Vagina (tissue), 2 donors: Measurements from ENCODE around the gene SHISA6. TPM values are rescaled to one million over a fixed set of nuclear protein-coding genes. Genes with fewer than 3 reads are reported as not detected.

Experiments used
- DNase-seq, 2 donors: peaks; one replicate each; pipeline ENCODE4 v3.0.0-alpha.2; 2017; ENCODE audit errors: extremely low spot score in 2 of 2
- H3K27ac ChIP-seq: fragments of 200-600 bp; sonication (generic); one replicate; pipeline ENCODE4 v1.5.1; 2019
- H3K27me3 ChIP-seq: fragments of 200-600 bp; sonication (generic); one replicate; pipeline ENCODE4 v1.5.1; 2019
- H3K36me3 ChIP-seq, 2 donors: fragments of 200-600 bp; sonication (generic); one replicate each; pipeline ENCODE4 v1.5.1; 2017 to 2019
- H3K4me1 ChIP-seq: fragments of 200-600 bp; sonication (generic); one replicate; pipeline ENCODE4 v1.5.1; 2019
- H3K4me3 ChIP-seq, 2 donors: fragments of 200-600 bp; sonication (generic); 1 replicate in 1 of 2; 2 replicates in 1 of 2; pipeline ENCODE4 v1.5.1; 2016 to 2019
- H3K9me3 ChIP-seq: fragments of 200-600 bp; sonication (generic); one replicate; pipeline ENCODE4 v1.5.1; 2019
- POLR2A ChIP-seq, 2 donors: fragments of 450-650 bp; IDR thresholded peaks; one replicate each; pipeline ENCODE4 v1.6.1; 2017; ENCODE audit warnings: antibody characterized with exemption in 2 of 2, mild to moderate bottlenecking in 2 of 2, moderate library complexity in 2 of 2
- POLR2AphosphoS5 ChIP-seq, 2 donors: sonication (generic); formaldehyde crosslinking; IDR thresholded peaks; one replicate each; pipeline ENCODE4 v1.9.0; 2017; ENCODE audit warnings: antibody characterized with exemption in 2 of 2, mild to moderate bottlenecking in 2 of 2, low read depth in 1 of 2; ENCODE audit not compliant: insufficient read depth in 1 of 2
- intact Hi-C: fragments of 100-400 bp; cut with DNase I; formaldehyde crosslinking; loops from one replicate; pipeline ENCODE4 v1.15.1; 2023
- total RNA-seq: library from RNA; depleted of rRNA; stranded (reverse); fragments of >200 nt; gene quantifications from one replicate; pipeline ENCODE4 v1.2.3, GENCODE V29; 2016
- TF ChIP-seq, protein P1 (sequence below), 3 experiments: fragments of 450-650 bp in 2 of 3; fragments of 200-600 bp in 1 of 3; sonication (generic) in 1 of 3; IDR thresholded peaks; one replicate each; pipeline ENCODE4 v1.5.1; 2017 to 2019; ENCODE audit warnings: antibody characterized with exemption in 3 of 3, mild to moderate bottlenecking in 2 of 3, moderate library complexity in 2 of 3

SHISA6 gene
- total RNA-seq, 1 donor from 2014 or later: 1.5 TPM

DNA sequence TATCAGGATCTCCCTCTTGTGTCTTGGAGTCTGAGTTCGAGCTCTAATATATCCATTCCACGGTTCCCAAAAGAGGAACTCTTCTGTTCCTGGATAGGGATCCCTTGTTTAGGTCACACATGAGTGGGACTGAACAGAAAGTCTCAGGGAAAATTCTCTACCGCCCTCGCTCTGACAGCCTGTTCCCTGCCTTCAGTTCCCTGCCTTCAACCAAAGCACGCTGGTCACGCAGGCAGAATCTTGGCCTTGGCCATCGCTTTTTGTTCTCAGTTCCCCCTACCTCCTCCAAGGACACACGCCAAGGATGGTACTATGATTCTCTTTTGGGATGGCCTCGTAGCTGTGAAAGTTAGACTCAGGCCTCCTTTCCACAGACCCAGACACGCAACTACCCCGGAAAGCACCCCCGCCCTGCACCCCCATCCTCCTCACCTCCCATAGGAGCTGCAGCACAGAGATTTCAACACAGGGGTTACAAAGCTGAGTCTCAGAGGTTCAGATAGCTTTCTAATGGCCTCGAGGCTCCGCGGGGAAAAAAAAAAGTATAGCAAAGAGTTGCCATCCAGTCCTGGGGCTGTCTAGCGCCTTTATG, 1.5 kb upstream of the SHISA6 start:
- Histone ChIP-seq H3K27ac (peak overlapping the region; percentile 36), H3K27me3 (no peaks in the 10 kb centered on the region), H3K4me3 (peak overlapping the region in 1 of 2 donors; percentile 66), H3K4me1 (peaks cover 6% of the 10 kb centered on the region), H3K36me3 (no peaks in the 10 kb centered on the region), H3K9me3 (no peaks in the 10 kb centered on the region)
- no peak for DNase-seq
- TF ChIP-seq POLR2A (IDR thresholded peaks at IDR 0.05): no peak
- TF ChIP-seq POLR2AphosphoS5 (IDR thresholded peaks at IDR 0.05; ENCODE audit: insufficient read depth in 1 of 2, low read depth in 1 of 2): no peak
- TF ChIP-seq, protein P1, sequence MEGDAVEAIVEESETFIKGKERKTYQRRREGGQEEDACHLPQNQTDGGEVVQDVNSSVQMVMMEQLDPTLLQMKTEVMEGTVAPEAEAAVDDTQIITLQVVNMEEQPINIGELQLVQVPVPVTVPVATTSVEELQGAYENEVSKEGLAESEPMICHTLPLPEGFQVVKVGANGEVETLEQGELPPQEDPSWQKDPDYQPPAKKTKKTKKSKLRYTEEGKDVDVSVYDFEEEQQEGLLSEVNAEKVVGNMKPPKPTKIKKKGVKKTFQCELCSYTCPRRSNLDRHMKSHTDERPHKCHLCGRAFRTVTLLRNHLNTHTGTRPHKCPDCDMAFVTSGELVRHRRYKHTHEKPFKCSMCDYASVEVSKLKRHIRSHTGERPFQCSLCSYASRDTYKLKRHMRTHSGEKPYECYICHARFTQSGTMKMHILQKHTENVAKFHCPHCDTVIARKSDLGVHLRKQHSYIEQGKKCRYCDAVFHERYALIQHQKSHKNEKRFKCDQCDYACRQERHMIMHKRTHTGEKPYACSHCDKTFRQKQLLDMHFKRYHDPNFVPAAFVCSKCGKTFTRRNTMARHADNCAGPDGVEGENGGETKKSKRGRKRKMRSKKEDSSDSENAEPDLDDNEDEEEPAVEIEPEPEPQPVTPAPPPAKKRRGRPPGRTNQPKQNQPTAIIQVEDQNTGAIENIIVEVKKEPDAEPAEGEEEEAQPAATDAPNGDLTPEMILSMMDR (IDR thresholded peaks at IDR 0.05): no peak
- intact Hi-C loops: no loop called here

DNA sequence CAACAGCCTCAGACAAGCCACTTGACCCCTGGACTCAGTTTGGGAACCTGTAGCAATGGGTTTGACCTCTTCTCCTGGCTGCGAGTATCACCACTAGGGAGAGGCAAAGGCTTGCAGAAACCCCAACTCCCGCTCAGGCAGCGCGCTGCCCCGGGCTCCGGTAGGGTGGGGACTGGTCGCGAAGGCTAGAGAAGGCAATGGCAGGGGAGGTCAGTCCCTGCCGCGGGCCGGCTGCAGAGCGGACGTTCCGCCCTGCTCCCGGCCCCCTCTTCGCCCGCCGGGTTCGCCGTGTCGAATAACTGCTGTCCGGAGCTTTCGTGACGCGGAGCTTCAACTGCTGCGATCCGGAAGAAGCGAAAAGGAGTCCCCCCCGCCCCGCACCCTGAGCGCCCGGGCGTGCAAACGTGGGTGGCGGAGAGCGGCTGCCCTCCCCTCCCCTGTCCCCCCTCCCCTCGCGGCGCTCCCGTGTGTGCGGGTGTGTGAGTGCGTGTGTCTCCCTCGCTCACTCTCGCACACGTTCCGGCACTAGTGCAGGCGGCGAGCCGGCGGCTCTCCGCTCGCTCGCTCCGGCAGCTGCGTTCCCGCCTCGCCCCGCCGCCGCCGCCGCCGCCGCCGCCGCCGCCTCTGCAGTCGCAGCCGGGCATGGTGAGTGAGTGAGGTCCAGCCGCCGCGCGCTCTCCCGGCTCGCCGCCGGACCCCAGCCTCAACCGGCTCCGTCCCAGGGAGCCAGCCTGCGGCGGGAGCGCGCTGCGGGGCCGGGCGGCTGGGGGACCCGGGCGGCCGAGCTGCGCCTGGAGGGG, 772 bp upstream of the SHISA6 start:
- Histone ChIP-seq H3K27ac (peak overlapping the region; percentile 36), H3K27me3 (no peaks in the 10 kb centered on the region), H3K36me3 (no peaks in the 10 kb centered on the region), H3K4me3 (peak overlapping the region; percentile 36 to 66), H3K4me1 (peaks cover 6% of the 10 kb centered on the region), H3K9me3 (no peaks in the 10 kb centered on the region)
- TF ChIP-seq POLR2AphosphoS5 (IDR thresholded peaks at IDR 0.05; ENCODE audit: insufficient read depth in 1 of 2, low read depth in 1 of 2) (peak in 1 of 2 donors; percentile 58), POLR2A (IDR thresholded peaks at IDR 0.05) (no peak)
- TF ChIP-seq, protein P1 (IDR thresholded peaks at IDR 0.05): peak in 1 of 3 experiments; percentile 12
- DNase-seq: no peak
- intact Hi-C loops: no loop called here

DNA sequence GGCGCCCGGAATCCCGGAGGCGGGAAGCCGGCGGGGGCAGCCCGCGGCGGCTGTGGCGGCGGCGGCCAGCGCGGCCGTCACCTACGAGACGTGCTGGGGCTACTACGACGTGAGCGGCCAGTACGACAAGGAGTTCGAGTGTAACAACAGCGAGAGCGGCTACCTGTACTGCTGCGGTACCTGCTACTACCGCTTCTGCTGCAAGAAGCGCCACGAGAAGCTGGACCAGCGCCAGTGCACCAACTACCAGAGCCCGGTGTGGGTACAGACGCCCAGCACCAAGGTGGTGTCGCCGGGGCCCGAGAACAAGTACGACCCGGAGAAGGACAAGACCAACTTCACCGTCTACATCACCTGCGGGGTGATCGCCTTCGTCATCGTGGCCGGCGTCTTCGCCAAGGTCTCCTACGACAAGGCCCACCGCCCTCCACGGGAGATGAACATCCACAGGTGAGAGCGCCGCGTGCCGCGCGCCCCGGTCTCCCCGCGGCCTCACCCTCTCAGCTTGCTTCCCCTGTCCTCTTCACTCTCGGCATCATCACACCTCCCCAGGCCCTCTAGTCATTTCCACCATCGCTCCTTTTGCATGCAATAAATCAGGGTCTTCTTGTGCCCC, 706 bp downstream of the SHISA6 start:
- TF ChIP-seq POLR2AphosphoS5 (IDR thresholded peaks at IDR 0.05; ENCODE audit: insufficient read depth in 1 of 2, low read depth in 1 of 2) (no peak), POLR2A (IDR thresholded peaks at IDR 0.05) (no peak)
- TF ChIP-seq, protein P1 (IDR thresholded peaks at IDR 0.05): no peak
- H3K27me3 ChIP-seq: no peaks in the 10 kb centered on the region
- DNase-seq: no peak

DNA sequence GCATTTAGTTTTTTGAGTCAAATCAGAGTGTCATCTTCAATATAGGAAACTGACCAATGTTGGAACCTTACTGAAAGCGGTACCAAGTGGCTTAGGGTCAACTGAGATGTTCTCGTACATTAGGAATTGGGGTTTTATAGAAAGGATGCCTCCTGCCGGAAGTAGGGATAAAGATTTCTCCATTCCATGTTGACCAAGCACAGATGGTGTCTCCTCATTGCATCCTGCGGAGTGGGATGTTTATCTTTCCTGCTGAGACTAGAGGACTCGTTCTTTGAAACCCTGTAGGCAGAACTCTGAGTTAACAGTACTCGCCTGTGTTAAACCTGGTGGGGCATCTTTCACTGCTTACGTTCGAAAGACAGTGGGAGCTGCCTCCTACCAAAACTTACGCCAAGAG, 1.4 kb downstream of the SHISA6 start:
- Histone ChIP-seq H3K27ac (no peak overlapping the region), H3K36me3 (no peaks in the 10 kb centered on the region), H3K4me1 (peaks cover 6% of the 10 kb centered on the region), H3K27me3 (no peaks in the 10 kb centered on the region), H3K4me3 (peak overlapping the region in 1 of 2 donors; percentile 66), H3K9me3 (no peaks in the 10 kb centered on the region)
- TF ChIP-seq, protein P1 (IDR thresholded peaks at IDR 0.05): no peak
- TF ChIP-seq POLR2A (IDR thresholded peaks at IDR 0.05) (no peak), POLR2AphosphoS5 (IDR thresholded peaks at IDR 0.05; ENCODE audit: insufficient read depth in 1 of 2, low read depth in 1 of 2) (no peak)
- intact Hi-C loops: no loop called here
- DNase-seq: no peak

More for the DNA sequence above, 706 bp downstream of the SHISA6 start:
- H3K27ac ChIP-seq: no peak overlapping the region
- H3K9me3 ChIP-seq: no peaks in the 10 kb centered on the region
- intact Hi-C loops: no loop called here
- peak overlapping the region; percentile 26 to 66 for H3K4me3 ChIP-seq
- H3K4me1 ChIP-seq: peaks cover 6% of the 10 kb centered on the region
- no peaks in the 10 kb centered on the region for H3K36me3 ChIP-seq
